Measurements from ENCODE around the gene LIFR. TPM values are rescaled to one million over a fixed set of nuclear protein-coding genes. Genes with fewer than 3 reads are reported as not detected.

Gene LIFR
- total RNA-seq, 1 donor from 2014 or later = 21.3 TPM

- H3K27ac Mint-ChIP-seq (ENCODE audit: unreplicated experiment) = no peak overlapping the region
- no peak for TF ChIP-seq CTCF (conservative IDR thresholded peaks at IDR 0.05)
- peaks cover 24% of the 10 kb centered on the region for H3K4me1 Mint-ChIP-seq
- H3K27me3 Mint-ChIP-seq (ENCODE audit: low read depth) = no peaks in the 10 kb centered on the region
- peaks cover 6% of the 10 kb centered on the region for H3K36me3 Mint-ChIP-seq (ENCODE audit: low read depth)
- no peak for DNase-seq (ENCODE audit: low read depth, low spot score)
- H3K4me3 Mint-ChIP-seq = no peak overlapping the region
- H3K9me3 Mint-ChIP-seq = no peaks in the 10 kb centered on the region
Measured at GRCh38 chr5:38534156-38534453, 22.3 kb downstream of the LIFR start.

GRCh38 chr5:38533286-38534155 is 22.9 kb downstream of the LIFR start:
- Mint-ChIP-seq H3K36me3 (ENCODE audit: low read depth) (peaks cover 6% of the 10 kb centered on the region), H3K27me3 (ENCODE audit: low read depth) (no peaks in the 10 kb centered on the region), H3K4me3 (no peak overlapping the region), H3K27ac (ENCODE audit: unreplicated experiment) (no peak overlapping the region), H3K9me3 (no peaks in the 10 kb centered on the region), H3K4me1 (peaks cover 24% of the 10 kb centered on the region)
- no peak for DNase-seq (ENCODE audit: low read depth, low spot score)
- no peak for TF ChIP-seq CTCF (conservative IDR thresholded peaks at IDR 0.05)

DNA sequence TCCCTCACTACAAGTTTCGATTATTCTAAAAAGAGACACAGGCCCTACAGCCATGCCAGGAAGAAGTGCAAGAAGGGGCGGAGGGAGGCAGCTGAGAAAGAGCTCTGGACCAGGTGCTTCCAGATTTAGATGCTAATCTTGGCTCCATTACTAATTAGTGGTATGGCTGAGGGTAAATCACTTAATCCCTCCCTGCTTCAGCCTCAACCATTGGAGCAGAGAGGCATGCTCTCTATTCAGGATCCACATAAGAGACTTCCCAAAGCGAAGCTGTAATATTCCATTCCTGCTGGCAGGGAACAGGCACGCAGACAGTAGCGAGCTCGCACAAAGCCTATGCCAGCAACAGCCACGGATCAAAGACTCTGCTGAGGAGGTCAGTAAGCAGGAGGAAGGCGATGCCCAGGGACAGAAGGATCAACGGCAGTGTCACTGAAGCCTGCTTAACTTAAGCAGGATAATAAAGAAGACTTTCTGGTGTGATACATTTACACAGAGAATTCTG is 24.2 kb downstream of the LIFR start:
- TF ChIP-seq CTCF (conservative IDR thresholded peaks at IDR 0.05) = no peak
- Mint-ChIP-seq H3K27me3 (ENCODE audit: low read depth) (no peaks in the 10 kb centered on the region), H3K4me3 (no peak overlapping the region), H3K4me1 (peaks cover 24% of the 10 kb centered on the region), H3K27ac (ENCODE audit: unreplicated experiment) (peak overlapping the region; percentile 91), H3K36me3 (ENCODE audit: low read depth) (peaks cover 6% of the 10 kb centered on the region), H3K9me3 (no peaks in the 10 kb centered on the region)
- DNase-seq (ENCODE audit: low read depth, low spot score) = no peak

GRCh38 chr5:38531518-38531917 is 24.9 kb downstream of the LIFR start:
- Mint-ChIP-seq H3K27me3 (ENCODE audit: low read depth) (no peaks in the 10 kb centered on the region), H3K9me3 (no peaks in the 10 kb centered on the region), H3K27ac (ENCODE audit: unreplicated experiment) (no peak overlapping the region), H3K4me3 (no peak overlapping the region), H3K4me1 (peaks cover 24% of the 10 kb centered on the region), H3K36me3 (ENCODE audit: low read depth) (peaks cover 6% of the 10 kb centered on the region)
- DNase-seq (ENCODE audit: low read depth, low spot score) = no peak
- TF ChIP-seq CTCF (conservative IDR thresholded peaks at IDR 0.05) = no peak

GRCh38 chr5:38529955-38530646 is 26.3 kb downstream of the LIFR start:
- Mint-ChIP-seq H3K27me3 (ENCODE audit: low read depth) (no peaks in the 10 kb centered on the region), H3K9me3 (no peaks in the 10 kb centered on the region), H3K27ac (ENCODE audit: unreplicated experiment) (no peak overlapping the region), H3K4me3 (no peak overlapping the region), H3K4me1 (peaks cover 24% of the 10 kb centered on the region), H3K36me3 (ENCODE audit: low read depth) (peaks cover 6% of the 10 kb centered on the region)
- DNase-seq (ENCODE audit: low read depth, low spot score) = no peak
- no peak for TF ChIP-seq CTCF (conservative IDR thresholded peaks at IDR 0.05)

Measured in neural crest cell (in vitro differentiated cells).